WTC11 (cell line): ENCODE results near the gene ZNF598.

Source experiments
- ATF1 ChIP-seq: sonication (generic); formaldehyde crosslinking; IDR thresholded peaks from 2 replicates; pipeline ENCODE4 v1.8.1; 2023; ENCODE audit warnings: mild to moderate bottlenecking, moderate library complexity, missing genetic modification reagents
- CTCF ChIP-seq: fragments of 200-600 bp; IDR thresholded peaks from 2 replicates; pipeline ENCODE4 v1.8.0; 2022; ENCODE audit warnings: antibody characterized with exemption
- IRF1 ChIP-seq: sonication (generic); formaldehyde crosslinking; IDR thresholded peaks from 2 replicates; pipeline ENCODE4 v1.8.0; 2023; ENCODE audit warnings: missing genetic modification reagents
- MAX ChIP-seq: sonication (generic); formaldehyde crosslinking; IDR thresholded peaks from 2 replicates; pipeline ENCODE4 v1.8.0; 2022; ENCODE audit warnings: mild to moderate bottlenecking, missing genetic modification reagents
- MLX ChIP-seq: sonication (generic); formaldehyde crosslinking; IDR thresholded peaks from 2 replicates; pipeline ENCODE4 v1.8.1; 2023; ENCODE audit warnings: mild to moderate bottlenecking, missing genetic modification reagents, moderate library complexity
- TEAD4 ChIP-seq: sonication (generic); formaldehyde crosslinking; IDR thresholded peaks from 2 replicates; pipeline ENCODE4 v1.8.0; 2022; ENCODE audit warnings: mild to moderate bottlenecking, missing genetic modification reagents

GRCh38 chr16:1985466-1986150 lies 24.0 kb downstream of the ZNF598 start:
- TF ChIP-seq TEAD4 (CRISPR knock-in tag) (no peak), CTCF (no peak), MLX (no peak), MAX (CRISPR knock-in tag) (no peak), IRF1 (CRISPR knock-in tag) (no peak), ATF1 (CRISPR knock-in tag) (no peak)
